MCF 10A (cell line): ENCODE results near the gene FOXB2. TPM values are rescaled to one million over a fixed set of nuclear protein-coding genes. Genes with fewer than 3 reads are reported as not detected.

Experiments used
- BruUV-seq: library from RNA; stranded (reverse); fragments of 400-500 nt; replicated peaks from 2 replicates; lab custom pipeline; 2021; lab: Mats Ljungman, UMichigan
- CTCF ChIA-PET: fragments of 300-600 bp; sonication (Branson Sonifier 250); formaldehyde crosslinking; extraction: SDS; loops from one replicate; lab custom pipeline; 2021; ENCODE audit warnings: antibody characterized with exemption, inconsistent platforms; lab: Yijun Ruan, JAX
- POLR2A ChIA-PET: fragments of 300-600, 350-650 bp; sonication (Branson Sonifier 250); formaldehyde crosslinking; extraction: SDS; loops from one replicate; lab custom pipeline; 2020; ENCODE audit warnings: antibody characterized with exemption, inconsistent platforms; lab: Yijun Ruan, JAX
- DNase-seq: peaks from one replicate; pipeline ENCODE4 v3.0.0-alpha.2; 2018; ENCODE audit not compliant: unreplicated experiment
- H3K27ac Mint-ChIP-seq: one replicate; pipeline ENCODE4 v1.8.0; 2022; ENCODE audit warnings: mild to moderate bottlenecking, low read depth, mixed read lengths; ENCODE audit not compliant: unreplicated experiment
- H3K27me3 Mint-ChIP-seq: one replicate; pipeline ENCODE4 v1.8.0; 2022; ENCODE audit warnings: mixed read lengths; ENCODE audit not compliant: insufficient read depth, unreplicated experiment
- H3K36me3 Mint-ChIP-seq: one replicate; pipeline ENCODE4 v1.8.0; 2022; ENCODE audit warnings: mild to moderate bottlenecking, moderate library complexity, mixed read lengths; ENCODE audit not compliant: insufficient read depth, unreplicated experiment
- H3K4me1 Mint-ChIP-seq: one replicate; pipeline ENCODE4 v1.8.0; 2022; ENCODE audit warnings: mixed read lengths; ENCODE audit not compliant: insufficient read depth, unreplicated experiment
- H3K4me3 Mint-ChIP-seq: one replicate; pipeline ENCODE4 v1.8.0; 2022; ENCODE audit warnings: mild to moderate bottlenecking, moderate library complexity, mixed read lengths; ENCODE audit not compliant: unreplicated experiment
- H3K9me3 Mint-ChIP-seq: one replicate; pipeline ENCODE4 v1.8.0; 2022; ENCODE audit warnings: mixed read lengths; ENCODE audit not compliant: unreplicated experiment
- CTCF ChIP-seq: fragments of 200-600 bp; IDR thresholded peaks from one replicate; pipeline ENCODE4 v1.8.0; 2022; ENCODE audit warnings: antibody characterized with exemption, mild to moderate bottlenecking; ENCODE audit not compliant: unreplicated experiment
- intact Hi-C: fragments of 100-400 bp; cut with micrococcal nuclease; formaldehyde crosslinking; loops from 2 replicates; pipeline ENCODE4 v1.14.1; 2022
- total RNA-seq: library from RNA; stranded (reverse); gene quantifications from 2 replicates; pipeline ENCODE4 v1.2.3, GENCODE V29; 2022

Gene FOXB2
- total RNA-seq, 1 experiment from 2014 or later = not detected

- no peak for TF ChIP-seq CTCF
- no TSS peak for BruUV-seq
- no peaks in the 10 kb centered on the region for H3K9me3 Mint-ChIP-seq
- intact Hi-C loops = no loop called here
- no peaks in the 10 kb centered on the region for H3K36me3 Mint-ChIP-seq
- H3K4me3 Mint-ChIP-seq = no peak overlapping the region
- ChIA-PET POLR2A (no interaction called here), CTCF (no interaction called here)
- no peak for DNase-seq
- no peak overlapping the region for H3K27ac Mint-ChIP-seq
- H3K4me1 Mint-ChIP-seq = no peaks in the 10 kb centered on the region
- peaks cover 32% of the 10 kb centered on the region for H3K27me3 Mint-ChIP-seq
Measured at GRCh38 chr9:77018058-77018968, 1.1 kb upstream of the FOXB2 start.

GRCh38 chr9:77018969-77019235, 553 bp upstream of the FOXB2 start:
- no peaks in the 10 kb centered on the region for H3K36me3 Mint-ChIP-seq
- no peak for DNase-seq
- no peaks in the 10 kb centered on the region for H3K9me3 Mint-ChIP-seq
- no peak for TF ChIP-seq CTCF
- H3K4me1 Mint-ChIP-seq = no peaks in the 10 kb centered on the region
- no peak overlapping the region for H3K27ac Mint-ChIP-seq
- no TSS peak for BruUV-seq
- CTCF ChIA-PET = no interaction called here
- intact Hi-C loops = no loop called here
- peaks cover 32% of the 10 kb centered on the region for H3K27me3 Mint-ChIP-seq
- no peak overlapping the region for H3K4me3 Mint-ChIP-seq
- POLR2A ChIA-PET = no interaction called here

GRCh38 chr9:77019926-77020412, 514 bp downstream of the FOXB2 start:
- no peaks in the 10 kb centered on the region for H3K36me3 Mint-ChIP-seq
- no peak for TF ChIP-seq CTCF
- BruUV-seq = no TSS peak
- H3K9me3 Mint-ChIP-seq = no peaks in the 10 kb centered on the region
- DNase-seq = no peak
- ChIA-PET CTCF (no interaction called here), POLR2A (no interaction called here)
- no peak overlapping the region for H3K27ac Mint-ChIP-seq
- H3K4me3 Mint-ChIP-seq = no peak overlapping the region
- H3K27me3 Mint-ChIP-seq = peaks cover 32% of the 10 kb centered on the region
- intact Hi-C loops = no loop called here
- peaks cover 8% of the 10 kb centered on the region for H3K4me1 Mint-ChIP-seq

- peaks cover 13% of the 10 kb centered on the region for H3K4me1 Mint-ChIP-seq
- CTCF ChIA-PET = interaction anchor here (0.6 kb wide), 1 partner anchor 899 kb away, joined by 3 read pairs; no protein-coding TSS in a partner anchor
- no peak for TF ChIP-seq CTCF
- H3K27me3 Mint-ChIP-seq = peaks cover 26% of the 10 kb centered on the region
- H3K36me3 Mint-ChIP-seq = no peaks in the 10 kb centered on the region
- POLR2A ChIA-PET = no interaction called here
- no peaks in the 10 kb centered on the region for H3K9me3 Mint-ChIP-seq
- no TSS peak for BruUV-seq
- no peak for DNase-seq
- intact Hi-C loops = no loop called here
- H3K27ac Mint-ChIP-seq = no peak overlapping the region
- no peak overlapping the region for H3K4me3 Mint-ChIP-seq
Measured at GRCh38 chr9:77020413-77021290, 1.2 kb downstream of the FOXB2 start.
